ENCODE results near the gene CNPY1. TPM values are rescaled to one million over a fixed set of nuclear protein-coding genes. Genes with fewer than 3 reads are reported as not detected.

Gene CNPY1
- polyA plus RNA-seq, 4 donors = not detected

GRCh38 chr7:155486783-155487508, 59.4 kb downstream of the CNPY1 start:
- Histone ChIP-seq H3K27me3 (ENCODE audit: control insufficient read depth in 3 of 3, insufficient read depth in 3 of 3, low read length in 3 of 3) (peaks cover 0 to 77% (median 15%) of the 10 kb centered on the region in 3 donors), H3K4me1 (ENCODE audit: control insufficient read depth in 3 of 3, insufficient read depth in 2 of 3, low read depth in 1 of 3, low read length in 2 of 3) (peaks cover 0 to 9% (median 0%) of the 10 kb centered on the region in 3 donors), H3K36me3 (ENCODE audit: control insufficient read depth in 3 of 3, insufficient read depth in 2 of 3, low read depth in 1 of 3, low read length in 3 of 3) (no peaks in the 10 kb centered on the region), H3K27ac (ENCODE audit: low read depth in 1 of 3, low read length in 2 of 3) (no peak overlapping the region), H3K9me3 (ENCODE audit: control insufficient read depth in 2 of 2, insufficient read depth in 1 of 2, low read depth in 1 of 2, low read length in 1 of 2) (no peaks in the 10 kb centered on the region), H3K4me3 (ENCODE audit: low read depth in 1 of 3, low read length in 3 of 3) (no peak overlapping the region)
- no peak for FAIRE-seq
- 78 to 85% (median 80%) methylated on average over 18 of the region's 18 CpGs for WGBS, 3 donors
- no peak for DNase-seq

DNA sequence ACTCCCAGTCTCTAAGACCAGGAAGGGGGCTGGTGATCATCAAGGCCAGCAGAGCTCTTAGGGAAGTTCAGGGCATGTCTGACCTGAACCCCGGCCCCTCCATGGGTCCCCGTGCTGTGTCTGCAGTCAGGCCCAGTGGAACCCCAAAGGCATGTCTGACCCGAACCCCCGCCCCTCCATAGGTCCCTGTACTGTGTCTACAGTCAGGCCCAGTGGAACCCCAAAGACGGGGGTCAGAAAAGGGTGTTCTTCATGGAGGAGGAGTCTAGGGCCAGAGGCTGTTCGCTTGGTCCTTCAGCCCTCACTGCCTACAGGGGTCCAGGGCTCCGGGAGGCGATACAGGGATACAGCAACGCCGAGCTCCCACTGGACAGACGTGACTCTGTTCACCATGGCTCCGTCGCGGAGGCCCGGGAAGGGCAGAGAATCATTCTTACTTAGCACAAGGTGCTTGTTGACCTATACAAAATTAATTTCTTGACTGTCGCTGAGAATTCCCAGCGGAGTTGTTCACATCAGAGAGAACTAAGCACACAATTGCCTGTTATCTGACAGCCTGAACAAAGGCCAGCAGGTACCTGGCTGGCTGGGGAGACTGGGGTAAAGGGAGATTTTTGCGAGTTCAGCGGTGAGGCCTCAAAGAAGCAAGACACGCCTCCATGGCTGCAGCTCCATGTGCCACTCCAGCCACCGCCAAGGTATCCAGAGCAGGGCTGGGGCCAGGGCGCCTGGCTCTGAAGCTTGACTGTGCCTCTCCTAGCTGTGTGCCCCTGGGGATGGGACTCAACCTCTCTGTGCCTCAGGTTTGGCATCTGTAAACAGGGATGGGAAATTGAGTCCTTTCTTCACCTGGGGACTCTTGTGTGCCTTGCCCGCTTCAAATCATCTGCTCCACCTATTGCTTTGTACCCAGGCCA, 61.6 kb downstream of the CNPY1 start:
- DNase-seq = no peak
- Histone ChIP-seq H3K27me3 (ENCODE audit: control insufficient read depth in 3 of 3, insufficient read depth in 3 of 3, low read length in 3 of 3) (peaks cover 0 to 64% (median 11%) of the 10 kb centered on the region in 3 donors), H3K27ac (ENCODE audit: low read depth in 1 of 3, low read length in 2 of 3) (no peak overlapping the region), H3K4me1 (ENCODE audit: control insufficient read depth in 3 of 3, insufficient read depth in 2 of 3, low read depth in 1 of 3, low read length in 2 of 3) (no peaks in the 10 kb centered on the region), H3K36me3 (ENCODE audit: control insufficient read depth in 3 of 3, insufficient read depth in 2 of 3, low read depth in 1 of 3, low read length in 3 of 3) (no peaks in the 10 kb centered on the region), H3K4me3 (ENCODE audit: low read depth in 1 of 3, low read length in 3 of 3) (no peak overlapping the region), H3K9me3 (ENCODE audit: control insufficient read depth in 2 of 2, insufficient read depth in 1 of 2, low read depth in 1 of 2, low read length in 1 of 2) (no peaks in the 10 kb centered on the region)
- 67 to 81% (median 72%) methylated on average over 23 of the region's 23 CpGs for WGBS, 3 donors
- no peak for FAIRE-seq

DNA sequence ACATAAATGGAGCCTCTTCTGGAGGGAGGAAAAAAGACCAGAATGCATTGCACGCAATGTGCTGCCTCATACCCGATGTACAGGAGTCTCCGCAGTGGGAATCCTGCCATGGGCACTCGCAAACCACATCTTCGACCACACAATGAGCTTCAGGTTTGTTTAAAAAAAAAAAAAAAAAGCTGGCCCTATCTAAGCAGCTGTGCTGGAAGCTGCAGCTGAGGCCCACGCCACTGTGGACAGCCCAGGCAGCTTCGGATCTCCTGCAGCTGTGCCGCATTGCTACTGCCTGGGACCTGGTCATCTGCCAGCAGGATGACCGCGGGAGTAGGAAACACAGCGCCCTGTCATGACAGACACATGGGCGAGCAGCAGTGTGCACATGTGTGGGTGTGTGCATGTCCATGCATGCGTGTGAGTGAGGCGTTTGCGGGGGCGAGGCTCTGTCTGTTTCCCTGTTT, 62.5 kb downstream of the CNPY1 start:
- Histone ChIP-seq H3K9me3 (ENCODE audit: control insufficient read depth in 2 of 2, insufficient read depth in 1 of 2, low read depth in 1 of 2, low read length in 1 of 2) (no peaks in the 10 kb centered on the region), H3K4me1 (ENCODE audit: control insufficient read depth in 3 of 3, insufficient read depth in 2 of 3, low read depth in 1 of 3, low read length in 2 of 3) (no peaks in the 10 kb centered on the region), H3K27me3 (ENCODE audit: control insufficient read depth in 3 of 3, insufficient read depth in 3 of 3, low read length in 3 of 3) (peaks cover 0 to 61% (median 12%) of the 10 kb centered on the region in 3 donors), H3K4me3 (ENCODE audit: low read depth in 1 of 3, low read length in 3 of 3) (no peak overlapping the region), H3K27ac (ENCODE audit: low read depth in 1 of 3, low read length in 2 of 3) (no peak overlapping the region), H3K36me3 (ENCODE audit: control insufficient read depth in 3 of 3, insufficient read depth in 2 of 3, low read depth in 1 of 3, low read length in 3 of 3) (no peaks in the 10 kb centered on the region)
- DNase-seq = no peak
- FAIRE-seq = no peak
- 62 to 68% (median 63%) methylated on average over 16 of the region's 16 CpGs for WGBS, 3 donors

DNA sequence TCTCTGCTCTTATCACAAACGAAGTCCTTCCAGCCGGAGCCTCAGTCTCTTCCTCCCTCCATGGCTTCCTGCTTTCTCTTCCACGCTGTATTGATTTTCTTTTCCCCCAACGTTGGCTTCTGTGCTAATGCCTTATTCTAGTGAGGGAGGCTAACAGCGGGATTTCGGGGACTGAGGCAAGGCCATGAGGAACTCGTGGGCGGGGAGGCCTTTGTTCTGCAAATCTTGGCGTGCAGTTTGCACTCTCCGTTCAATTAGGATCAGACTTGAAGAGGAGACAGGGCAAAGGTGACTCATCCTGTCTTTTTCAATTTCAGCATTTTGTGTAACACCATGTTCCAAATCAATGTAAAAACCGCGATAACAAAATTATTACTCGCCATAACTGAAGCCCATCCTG, 63.1 kb downstream of the CNPY1 start:
- peaks cover 0 to 57% (median 12%) of the 10 kb centered on the region in 3 donors for H3K27me3 ChIP-seq (ENCODE audit: control insufficient read depth in 3 of 3, insufficient read depth in 3 of 3, low read length in 3 of 3)

DNA sequence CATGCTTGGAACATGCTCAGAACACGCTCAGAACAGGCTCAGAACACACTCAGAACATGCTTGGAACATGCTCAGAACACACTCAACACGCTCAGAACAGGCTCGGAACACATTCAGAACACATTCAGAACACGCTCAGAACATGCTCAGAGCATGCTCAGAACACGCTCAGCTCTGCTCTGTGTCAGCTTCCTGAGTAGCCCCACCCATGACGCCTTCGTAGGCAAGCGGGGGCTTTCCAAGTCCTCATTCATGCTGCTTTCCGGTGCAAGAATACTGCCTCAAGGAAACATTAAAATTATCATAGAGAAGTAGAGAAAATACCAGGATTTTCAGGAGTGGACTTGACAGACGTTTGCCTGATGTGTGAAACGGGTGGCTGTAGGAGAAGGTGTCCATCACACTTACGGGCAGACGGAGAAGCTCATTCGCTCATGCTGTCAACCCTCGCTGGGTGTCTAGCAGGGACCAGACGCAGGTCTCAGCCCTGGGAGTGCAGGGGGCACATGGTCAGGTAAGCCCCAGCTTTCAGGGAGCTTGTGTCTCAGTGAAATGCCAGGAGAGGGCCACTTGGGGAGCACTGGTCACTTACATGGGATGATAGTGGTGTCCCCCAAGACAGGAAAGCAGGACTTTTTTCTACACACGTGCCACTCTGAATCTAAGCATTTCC, 63.7 kb downstream of the CNPY1 start:
- FAIRE-seq (no peak), DNase-seq (no peak)
- Histone ChIP-seq H3K27ac (ENCODE audit: low read depth in 1 of 3, low read length in 2 of 3) (no peak overlapping the region), H3K36me3 (ENCODE audit: control insufficient read depth in 3 of 3, insufficient read depth in 2 of 3, low read depth in 1 of 3, low read length in 3 of 3) (no peaks in the 10 kb centered on the region), H3K4me1 (ENCODE audit: control insufficient read depth in 3 of 3, insufficient read depth in 2 of 3, low read depth in 1 of 3, low read length in 2 of 3) (no peaks in the 10 kb centered on the region), H3K4me3 (ENCODE audit: low read depth in 1 of 3, low read length in 3 of 3) (no peak overlapping the region), H3K27me3 (ENCODE audit: control insufficient read depth in 3 of 3, insufficient read depth in 3 of 3, low read length in 3 of 3) (peaks cover 0 to 61% (median 12%) of the 10 kb centered on the region in 3 donors), H3K9me3 (ENCODE audit: control insufficient read depth in 2 of 2, insufficient read depth in 1 of 2, low read depth in 1 of 2, low read length in 1 of 2) (no peaks in the 10 kb centered on the region)
- WGBS, 3 donors = 66 to 70% (median 68%) methylated on average over 17 of the region's 17 CpGs

More for the DNA sequence above, 63.1 kb downstream of the CNPY1 start:
- no peak overlapping the region for H3K4me3 ChIP-seq (ENCODE audit: low read depth in 1 of 3, low read length in 3 of 3)
- H3K4me1 ChIP-seq (ENCODE audit: control insufficient read depth in 3 of 3, insufficient read depth in 2 of 3, low read depth in 1 of 3, low read length in 2 of 3) = no peaks in the 10 kb centered on the region
- no peak for DNase-seq
- H3K36me3 ChIP-seq (ENCODE audit: control insufficient read depth in 3 of 3, insufficient read depth in 2 of 3, low read depth in 1 of 3, low read length in 3 of 3) = no peaks in the 10 kb centered on the region
- H3K27ac ChIP-seq (ENCODE audit: low read depth in 1 of 3, low read length in 2 of 3) = no peak overlapping the region
- no peaks in the 10 kb centered on the region for H3K9me3 ChIP-seq (ENCODE audit: control insufficient read depth in 2 of 2, insufficient read depth in 1 of 2, low read depth in 1 of 2, low read length in 1 of 2)
- no peak for FAIRE-seq
- 28 to 32% (median 31%) methylated on average over 13 of the region's 13 CpGs for WGBS, 3 donors

GRCh38 chr7:155481764-155482163, 64.6 kb downstream of the CNPY1 start:
- no peak for FAIRE-seq
- H3K27ac ChIP-seq (ENCODE audit: low read depth in 1 of 3, low read length in 2 of 3) = no peak overlapping the region
- H3K9me3 ChIP-seq (ENCODE audit: control insufficient read depth in 2 of 2, insufficient read depth in 1 of 2, low read depth in 1 of 2, low read length in 1 of 2) = no peaks in the 10 kb centered on the region
- H3K36me3 ChIP-seq (ENCODE audit: control insufficient read depth in 3 of 3, insufficient read depth in 2 of 3, low read depth in 1 of 3, low read length in 3 of 3) = no peaks in the 10 kb centered on the region
- DNase-seq = no peak
- H3K4me3 ChIP-seq (ENCODE audit: low read depth in 1 of 3, low read length in 3 of 3) = no peak overlapping the region
- H3K27me3 ChIP-seq (ENCODE audit: control insufficient read depth in 3 of 3, insufficient read depth in 3 of 3, low read length in 3 of 3) = peaks cover 0 to 64% (median 12%) of the 10 kb centered on the region in 3 donors
- 75 to 90% (median 81%) methylated on average over 11 of the region's 11 CpGs for WGBS, 3 donors
- H3K4me1 ChIP-seq (ENCODE audit: control insufficient read depth in 3 of 3, insufficient read depth in 2 of 3, low read depth in 1 of 3, low read length in 2 of 3) = no peaks in the 10 kb centered on the region

GRCh38 chr7:155477476-155477875, 68.9 kb downstream of the CNPY1 start:
- no peaks in the 10 kb centered on the region for H3K36me3 ChIP-seq (ENCODE audit: control insufficient read depth in 3 of 3, insufficient read depth in 2 of 3, low read depth in 1 of 3, low read length in 3 of 3)
- no peak overlapping the region for H3K27ac ChIP-seq (ENCODE audit: low read depth in 1 of 3, low read length in 2 of 3)
- WGBS, 3 donors = 56 to 63% (median 57%) methylated on average over 4 of the region's 4 CpGs
- FAIRE-seq (no peak), DNase-seq (no peak)
- H3K4me1 ChIP-seq (ENCODE audit: control insufficient read depth in 3 of 3, insufficient read depth in 2 of 3, low read depth in 1 of 3, low read length in 2 of 3) = no peaks in the 10 kb centered on the region
- peaks cover 6 to 74% (median 35%) of the 10 kb centered on the region in 3 donors for H3K27me3 ChIP-seq (ENCODE audit: control insufficient read depth in 3 of 3, insufficient read depth in 3 of 3, low read length in 3 of 3)
- peaks cover 0 to 6% of the 10 kb centered on the region in 2 donors for H3K9me3 ChIP-seq (ENCODE audit: control insufficient read depth in 2 of 2, insufficient read depth in 1 of 2, low read depth in 1 of 2, low read length in 1 of 2)
- H3K4me3 ChIP-seq (ENCODE audit: low read depth in 1 of 3, low read length in 3 of 3) = no peak overlapping the region

- peaks cover 0 to 4% (median 0%) of the 10 kb centered on the region in 3 donors for H3K4me1 ChIP-seq (ENCODE audit: control insufficient read depth in 3 of 3, insufficient read depth in 2 of 3, low read depth in 1 of 3, low read length in 2 of 3)
- 10 to 14% (median 10%) methylated on average over 11 of the region's 11 CpGs for WGBS, 3 donors
- H3K36me3 ChIP-seq (ENCODE audit: control insufficient read depth in 3 of 3, insufficient read depth in 2 of 3, low read depth in 1 of 3, low read length in 3 of 3) = no peaks in the 10 kb centered on the region
- H3K4me3 ChIP-seq (ENCODE audit: low read depth in 1 of 3, low read length in 3 of 3) = no peak overlapping the region
- DNase-seq = no peak
- peaks cover 19 to 95% (median 73%) of the 10 kb centered on the region in 3 donors for H3K27me3 ChIP-seq (ENCODE audit: control insufficient read depth in 3 of 3, insufficient read depth in 3 of 3, low read length in 3 of 3)
- no peak for FAIRE-seq
- peaks cover 0 to 6% of the 10 kb centered on the region in 2 donors for H3K9me3 ChIP-seq (ENCODE audit: control insufficient read depth in 2 of 2, insufficient read depth in 1 of 2, low read depth in 1 of 2, low read length in 1 of 2)
- no peak overlapping the region for H3K27ac ChIP-seq (ENCODE audit: low read depth in 1 of 3, low read length in 2 of 3)
Measured at GRCh38 chr7:155471718-155472117, 74.6 kb downstream of the CNPY1 start.
